ENCODE measurements around the gene MBOAT2. TPM values are rescaled to one million over a fixed set of nuclear protein-coding genes. Genes with fewer than 3 reads are reported as not detected.

Gene MBOAT2
- polyA plus RNA-seq, 1 experiment: 18.1 TPM

DNA sequence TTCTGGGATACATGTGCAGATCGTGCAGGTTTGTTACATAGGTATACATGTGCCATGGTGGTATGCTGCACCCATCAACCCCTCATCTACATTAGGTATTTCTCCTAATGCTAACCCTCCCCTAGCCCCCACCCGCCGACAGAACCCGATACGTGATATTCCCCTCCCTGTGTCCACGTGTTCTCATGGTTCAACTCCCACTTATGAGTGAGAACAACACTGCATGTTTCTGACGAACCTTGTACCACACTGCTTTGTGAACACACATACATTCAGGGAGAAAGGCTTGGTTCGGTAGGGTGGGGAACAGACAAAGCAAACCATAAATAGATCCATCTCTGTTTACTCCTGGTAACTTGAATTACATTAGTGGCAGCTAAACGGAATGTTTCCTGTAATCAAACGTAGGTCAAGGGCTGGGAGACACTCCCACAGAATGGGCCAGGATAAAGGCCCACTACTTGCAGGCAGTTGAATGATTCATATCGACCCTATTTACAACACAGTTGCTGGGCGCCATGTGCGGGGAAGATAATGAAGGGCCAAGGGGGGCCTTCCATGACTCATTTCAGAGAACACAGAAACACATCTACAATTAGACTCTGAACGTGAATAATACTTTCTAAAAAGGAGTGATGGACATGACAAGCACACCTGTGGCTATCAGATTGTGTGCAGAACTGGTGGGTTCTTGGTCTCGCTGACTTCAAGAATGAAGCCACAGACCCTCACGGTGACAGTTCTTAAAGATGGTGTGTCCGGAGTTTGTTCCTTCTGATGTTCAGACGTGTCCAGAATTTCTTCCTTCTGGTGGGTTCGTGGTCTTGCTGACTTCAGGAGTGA is 109.3 kb downstream of the MBOAT2 start:
- CTCF ChIA-PET: no interaction called here
- H3K36me3 ChIP-seq (ENCODE audit: control insufficient read depth, insufficient read depth, low read length): no peaks in the 10 kb centered on the region
- TF ChIP-seq, protein P1, sequence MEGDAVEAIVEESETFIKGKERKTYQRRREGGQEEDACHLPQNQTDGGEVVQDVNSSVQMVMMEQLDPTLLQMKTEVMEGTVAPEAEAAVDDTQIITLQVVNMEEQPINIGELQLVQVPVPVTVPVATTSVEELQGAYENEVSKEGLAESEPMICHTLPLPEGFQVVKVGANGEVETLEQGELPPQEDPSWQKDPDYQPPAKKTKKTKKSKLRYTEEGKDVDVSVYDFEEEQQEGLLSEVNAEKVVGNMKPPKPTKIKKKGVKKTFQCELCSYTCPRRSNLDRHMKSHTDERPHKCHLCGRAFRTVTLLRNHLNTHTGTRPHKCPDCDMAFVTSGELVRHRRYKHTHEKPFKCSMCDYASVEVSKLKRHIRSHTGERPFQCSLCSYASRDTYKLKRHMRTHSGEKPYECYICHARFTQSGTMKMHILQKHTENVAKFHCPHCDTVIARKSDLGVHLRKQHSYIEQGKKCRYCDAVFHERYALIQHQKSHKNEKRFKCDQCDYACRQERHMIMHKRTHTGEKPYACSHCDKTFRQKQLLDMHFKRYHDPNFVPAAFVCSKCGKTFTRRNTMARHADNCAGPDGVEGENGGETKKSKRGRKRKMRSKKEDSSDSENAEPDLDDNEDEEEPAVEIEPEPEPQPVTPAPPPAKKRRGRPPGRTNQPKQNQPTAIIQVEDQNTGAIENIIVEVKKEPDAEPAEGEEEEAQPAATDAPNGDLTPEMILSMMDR (IDR thresholded peaks at IDR 0.05; ENCODE audit: insufficient read depth, low read depth, low read length): no peak

DNA sequence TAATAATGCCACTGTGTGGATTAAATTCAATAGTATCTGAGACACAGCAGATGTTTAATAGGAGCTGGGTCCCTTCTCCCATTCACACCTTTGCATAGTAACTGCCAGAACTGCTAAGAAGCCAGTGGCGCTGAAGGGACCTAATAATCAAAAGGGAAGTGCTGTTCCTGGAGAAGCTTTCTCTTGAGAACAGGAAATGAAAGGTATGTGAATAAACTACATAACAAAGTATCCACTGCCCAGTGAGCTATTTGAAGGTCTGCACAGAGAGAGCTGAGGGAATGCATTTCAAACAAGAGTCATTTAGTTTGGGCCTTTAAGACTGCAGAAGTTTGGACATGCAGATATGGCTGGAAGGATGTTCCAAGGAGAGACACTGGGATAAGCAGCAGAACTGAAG is 110.0 kb downstream of the MBOAT2 start:
- ChIA-PET CTCF (interaction anchor here (1.2 kb wide), 1 partner anchor 14 kb away, joined by 3 read pairs; no protein-coding TSS in a partner anchor), POLR2A (no interaction called here)
- H3K4me3 ChIP-seq (ENCODE audit: low read depth, low read length): no peak overlapping the region
- H3K36me3 ChIP-seq (ENCODE audit: control insufficient read depth, insufficient read depth, low read length): no peaks in the 10 kb centered on the region
- no peaks in the 10 kb centered on the region for H3K27me3 ChIP-seq (ENCODE audit: control insufficient read depth, insufficient read depth, low read length)
- TF ChIP-seq, protein P1 (IDR thresholded peaks at IDR 0.05; ENCODE audit: insufficient read depth, low read depth, low read length): no peak
- no peak for DNase-seq (ENCODE audit: low read depth)

More for the DNA sequence above, 109.3 kb downstream of the MBOAT2 start:
- Histone ChIP-seq H3K4me3 (ENCODE audit: low read depth, low read length) (no peak overlapping the region), H3K27me3 (ENCODE audit: control insufficient read depth, insufficient read depth, low read length) (no peaks in the 10 kb centered on the region)
- POLR2A ChIA-PET: no interaction called here
- DNase-seq (ENCODE audit: low read depth): no peak

DNA sequence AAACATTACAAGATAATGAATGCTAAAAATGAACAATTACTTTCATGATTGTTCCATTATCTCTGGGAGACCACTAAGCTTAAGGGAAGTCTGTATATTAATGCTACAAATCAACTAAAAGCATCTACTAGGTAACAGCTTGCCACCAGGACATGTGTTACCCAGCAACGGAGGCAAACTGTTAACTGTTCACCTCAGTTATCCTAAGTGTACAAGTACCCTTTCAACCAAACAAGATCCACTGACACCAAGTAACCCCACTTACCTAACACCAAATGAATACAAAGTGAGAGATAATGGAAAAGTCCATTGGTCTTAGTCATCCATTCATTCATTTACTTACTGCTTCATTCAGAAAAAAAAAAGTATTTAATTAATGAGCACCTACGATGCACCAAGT is 111.4 kb downstream of the MBOAT2 start:
- ChIA-PET CTCF (interaction anchor here (0.7 to 1.3 kb wide), 3 partner anchors 10 to 18 kb away, joined by 3 to 5 read pairs (median 4); no protein-coding TSS in a partner anchor), POLR2A (no interaction called here)
- H3K27me3 ChIP-seq (ENCODE audit: control insufficient read depth, insufficient read depth, low read length): no peaks in the 10 kb centered on the region
- DNase-seq (ENCODE audit: low read depth): no peak
- TF ChIP-seq, protein P1 (IDR thresholded peaks at IDR 0.05; ENCODE audit: insufficient read depth, low read depth, low read length): no peak
- H3K36me3 ChIP-seq (ENCODE audit: control insufficient read depth, insufficient read depth, low read length): no peaks in the 10 kb centered on the region
- H3K4me3 ChIP-seq (ENCODE audit: low read depth, low read length): no peak overlapping the region

DNA sequence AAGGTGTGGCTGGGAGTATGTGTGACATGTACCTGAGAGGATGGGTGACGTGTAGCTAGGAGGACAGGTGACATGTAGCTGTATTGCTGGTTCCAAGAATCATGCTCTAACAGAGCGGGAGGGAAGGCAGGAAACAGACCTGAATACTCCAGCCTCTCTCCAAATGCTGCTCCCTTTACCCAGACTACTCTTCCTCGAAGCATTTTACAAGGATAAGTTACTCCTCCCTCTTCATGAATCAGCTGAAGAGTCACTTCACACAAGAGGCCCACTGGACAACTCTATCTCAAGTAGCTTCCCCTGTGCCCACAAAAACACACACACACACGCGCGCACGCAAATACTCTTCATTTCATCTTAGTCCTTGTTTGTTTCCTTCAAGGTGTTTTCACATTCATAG is 113.5 kb downstream of the MBOAT2 start:
- POLR2A ChIA-PET: no interaction called here
- no peaks in the 10 kb centered on the region for H3K36me3 ChIP-seq (ENCODE audit: control insufficient read depth, insufficient read depth, low read length)
- CTCF ChIA-PET: interaction anchor here (0.6 to 1.9 kb wide), 6 partner anchors 13 to 221 kb away, joined by 3 to 6 read pairs (median 3); no protein-coding TSS in a partner anchor
- H3K27me3 ChIP-seq (ENCODE audit: control insufficient read depth, insufficient read depth, low read length): no peaks in the 10 kb centered on the region
- H3K4me3 ChIP-seq (ENCODE audit: low read depth, low read length): no peak overlapping the region
- TF ChIP-seq, protein P1 (IDR thresholded peaks at IDR 0.05; ENCODE audit: insufficient read depth, low read depth, low read length): no peak
- DNase-seq (ENCODE audit: low read depth): no peak

DNA sequence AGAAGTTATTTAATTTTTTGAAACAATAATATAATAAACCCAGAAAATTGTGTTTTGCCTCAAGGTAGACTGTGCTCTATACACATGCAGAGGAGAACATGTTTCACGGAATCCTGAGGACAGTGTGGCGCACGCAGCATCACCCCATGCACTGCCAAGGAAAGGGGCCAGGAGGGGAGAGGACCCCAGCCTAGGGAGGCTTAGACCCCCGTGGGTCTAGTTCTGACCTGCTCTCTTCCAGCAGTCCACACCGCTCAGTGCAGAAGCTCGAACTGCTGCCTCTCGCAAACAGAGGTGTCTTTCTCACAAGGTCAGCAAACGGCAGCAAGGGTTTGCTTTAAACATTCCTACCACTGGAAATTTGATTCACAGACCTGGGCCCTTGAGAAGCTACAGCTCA is 114.5 kb downstream of the MBOAT2 start:
- no peaks in the 10 kb centered on the region for H3K27me3 ChIP-seq (ENCODE audit: control insufficient read depth, insufficient read depth, low read length)
- ChIA-PET CTCF (interaction anchor here (0.9 to 1.6 kb wide), 3 partner anchors 15 to 109 kb away, joined by 3 to 5 read pairs (median 3); no protein-coding TSS in a partner anchor), POLR2A (no interaction called here)
- TF ChIP-seq, protein P1 (IDR thresholded peaks at IDR 0.05; ENCODE audit: insufficient read depth, low read depth, low read length): no peak
- no peaks in the 10 kb centered on the region for H3K36me3 ChIP-seq (ENCODE audit: control insufficient read depth, insufficient read depth, low read length)
- DNase-seq (ENCODE audit: low read depth): no peak
- no peak overlapping the region for H3K4me3 ChIP-seq (ENCODE audit: low read depth, low read length)
